Vagina (tissue), 2 donors: ENCODE measurements around the gene TM9SF3.

Experiments used
- CTCF ChIP-seq, 3 experiments: fragments of 450-650 bp in 2 of 3; fragments of 200-600 bp in 1 of 3; sonication (generic) in 1 of 3; IDR thresholded peaks; one replicate each; pipeline ENCODE4 v1.5.1; 2017 to 2019; ENCODE audit warnings: antibody characterized with exemption in 3 of 3, mild to moderate bottlenecking in 2 of 3, moderate library complexity in 2 of 3
- POLR2A ChIP-seq, 2 donors: fragments of 450-650 bp; IDR thresholded peaks; one replicate each; pipeline ENCODE4 v1.6.1; 2017; ENCODE audit warnings: antibody characterized with exemption in 2 of 2, mild to moderate bottlenecking in 2 of 2, moderate library complexity in 2 of 2

DNA sequence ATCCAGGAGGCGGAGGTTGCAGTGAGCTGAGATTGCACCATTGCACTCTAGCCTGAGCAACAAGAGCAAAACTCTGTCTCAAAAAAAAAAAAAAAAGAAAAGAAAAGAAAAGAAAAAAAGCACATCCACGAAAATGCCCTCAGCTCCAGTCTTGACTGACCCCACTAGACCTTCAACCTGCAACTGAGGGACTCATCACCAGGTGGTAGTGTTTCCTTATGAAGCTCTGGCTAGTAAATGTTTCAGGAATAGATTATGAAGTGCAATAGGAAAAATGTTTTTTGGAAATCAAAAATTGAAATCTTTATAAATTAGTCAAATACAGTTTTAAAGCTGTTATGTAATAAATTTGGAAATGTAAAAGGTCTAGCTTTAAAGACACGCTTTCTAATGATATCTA lies 95.5 kb downstream of the TM9SF3 start:
- TF ChIP-seq CTCF (IDR thresholded peaks at IDR 0.05), result no peak
- no peak for TF ChIP-seq POLR2A (IDR thresholded peaks at IDR 0.05)
